GM08714 (cell line): ENCODE results near the gene DNAH14.

Experiments used
- H3K4me3 ChIP-seq: fragments of 200-500 bp; sonication (Bioruptor generic); 2 replicates; pipeline ENCODE4 v1.5.1; 2014; ENCODE audit warnings: mild to moderate bottlenecking, low read length, inconsistent platforms
- ZNF274 ChIP-seq: IDR thresholded peaks from 2 replicates; pipeline ENCODE4 v1.6.1; 2012; ENCODE audit warnings: mild to moderate bottlenecking, low read depth, low read length

The DNAH14 gene

GRCh38 chr1:225427235-225428067 is 498.0 kb downstream of the DNAH14 start, which contains the start of gene LBR:
LBR (minus strand) TSS chr1:225428038; CDS start chr1:225424075, 3,963 bp downstream.
- H3K4me3 ChIP-seq: peak within 1 kb of the TSS; percentile 96
- no peak for TF ChIP-seq ZNF274

GRCh38 chr1:225428068-225428880 is 498.8 kb downstream of the DNAH14 start:
- H3K4me3 ChIP-seq: peak overlapping the region; percentile 96
- TF ChIP-seq ZNF274: no peak

GRCh38 chr1:225428881-225429455 is 499.5 kb downstream of the DNAH14 start:
- no peak for TF ChIP-seq ZNF274

GRCh38 chr1:225430301-225430700 is 500.8 kb downstream of the DNAH14 start:
- no peak for TF ChIP-seq ZNF274
- no peak overlapping the region for H3K4me3 ChIP-seq

More at GRCh38 chr1:225428881-225429455, 499.5 kb downstream of the DNAH14 start:
- H3K4me3 ChIP-seq: peak overlapping the region; percentile 74

GRCh38 chr1:225431081-225431863 is 501.8 kb downstream of the DNAH14 start:
- TF ChIP-seq ZNF274: no peak
- H3K4me3 ChIP-seq: no peak overlapping the region

- H3K4me3 ChIP-seq: no peak overlapping the region
- no peak for TF ChIP-seq ZNF274
Measured at GRCh38 chr1:225434046-225434445, 504.6 kb downstream of the DNAH14 start.

- TF ChIP-seq ZNF274: no peak
- H3K4me3 ChIP-seq: no peak overlapping the region
Measured at GRCh38 chr1:225435076-225435475, 505.6 kb downstream of the DNAH14 start.

GRCh38 chr1:225435487-225435886 is 506.0 kb downstream of the DNAH14 start:
- peak overlapping the region; percentile 20; the same call in 1 of the 2 replicates for H3K4me3 ChIP-seq
- TF ChIP-seq ZNF274: no peak

GRCh38 chr1:225435957-225436392 is 506.5 kb downstream of the DNAH14 start:
- TF ChIP-seq ZNF274: no peak
- peak overlapping the region; percentile 20; the same call in 1 of the 2 replicates for H3K4me3 ChIP-seq

- H3K4me3 ChIP-seq: no peak overlapping the region
- TF ChIP-seq ZNF274: no peak
Measured at GRCh38 chr1:225437710-225438437, 508.4 kb downstream of the DNAH14 start.

- no peak overlapping the region for H3K4me3 ChIP-seq
- TF ChIP-seq ZNF274: no peak
Measured at GRCh38 chr1:225440380-225441221, 511.1 kb downstream of the DNAH14 start.
